NCI-H146 treated with DMSO at 0.1 percent for 48 hours (cell line): ENCODE results near the gene MBD2.

Experiments
- DNase-seq: peaks from one replicate; lab custom pipeline; 2025; ENCODE audit not compliant: unreplicated experiment; lab: John Stamatoyannopoulos, UW

Gene MBD2

GRCh38 chr18:54112356-54112755 is 112.1 kb downstream of the MBD2 start:
- DNase-seq: no peak

- DNase-seq: no peak
Observed at GRCh38 chr18:54109131-54109683, 115.3 kb downstream of the MBD2 start.

GRCh38 chr18:54102123-54102522 is 122.3 kb downstream of the MBD2 start:
- no peak for DNase-seq
